ENCODE measurements around the gene CACNA1B.

DNA sequence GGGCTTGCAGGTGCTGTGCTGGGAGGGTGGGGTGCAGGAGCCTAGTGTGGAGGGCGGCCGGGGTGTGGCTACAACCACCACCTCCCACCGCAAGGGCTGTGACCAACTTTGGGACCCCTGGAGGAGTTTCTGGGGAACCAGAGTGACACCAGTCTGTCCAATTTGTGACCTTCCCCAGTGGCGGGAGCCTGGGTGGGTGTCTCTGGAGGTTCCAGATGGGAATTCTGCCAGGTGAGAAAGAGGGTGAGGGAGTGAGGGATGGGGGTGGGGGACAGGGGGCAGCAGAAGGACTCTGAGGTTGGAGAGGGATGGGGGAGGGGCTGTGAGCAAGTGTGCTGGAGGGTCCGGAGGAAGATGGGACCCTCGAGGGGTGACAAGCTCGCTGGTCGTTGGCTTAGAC is 4.2 kb upstream of the CACNA1B start:
- TF ChIP-seq, protein P1, sequence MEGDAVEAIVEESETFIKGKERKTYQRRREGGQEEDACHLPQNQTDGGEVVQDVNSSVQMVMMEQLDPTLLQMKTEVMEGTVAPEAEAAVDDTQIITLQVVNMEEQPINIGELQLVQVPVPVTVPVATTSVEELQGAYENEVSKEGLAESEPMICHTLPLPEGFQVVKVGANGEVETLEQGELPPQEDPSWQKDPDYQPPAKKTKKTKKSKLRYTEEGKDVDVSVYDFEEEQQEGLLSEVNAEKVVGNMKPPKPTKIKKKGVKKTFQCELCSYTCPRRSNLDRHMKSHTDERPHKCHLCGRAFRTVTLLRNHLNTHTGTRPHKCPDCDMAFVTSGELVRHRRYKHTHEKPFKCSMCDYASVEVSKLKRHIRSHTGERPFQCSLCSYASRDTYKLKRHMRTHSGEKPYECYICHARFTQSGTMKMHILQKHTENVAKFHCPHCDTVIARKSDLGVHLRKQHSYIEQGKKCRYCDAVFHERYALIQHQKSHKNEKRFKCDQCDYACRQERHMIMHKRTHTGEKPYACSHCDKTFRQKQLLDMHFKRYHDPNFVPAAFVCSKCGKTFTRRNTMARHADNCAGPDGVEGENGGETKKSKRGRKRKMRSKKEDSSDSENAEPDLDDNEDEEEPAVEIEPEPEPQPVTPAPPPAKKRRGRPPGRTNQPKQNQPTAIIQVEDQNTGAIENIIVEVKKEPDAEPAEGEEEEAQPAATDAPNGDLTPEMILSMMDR (conservative IDR thresholded peaks at IDR 0.05 in 1 of 2, IDR thresholded peaks at IDR 0.05 in 1 of 2; ENCODE audit: extremely low read depth in 1 of 2, insufficient read depth in 1 of 2, low read depth in 1 of 2, low read length in 2 of 2): no peak
- TF ChIP-seq EZH2 (IDR thresholded peaks at IDR 0.05; ENCODE audit: borderline replicate concordance, low read length): no peak

Data from mammary epithelial cell (primary cell).